Kidney (tissue), 14 donors: Measurements from ENCODE around the gene GLS. TPM values are rescaled to one million over a fixed set of nuclear protein-coding genes. Genes with fewer than 3 reads are reported as not detected.

ENCODE experiments used
- DNase-seq, 5 donors: peaks; one replicate each; pipeline ENCODE4 v3.0.0-alpha.2; 2013 to 2020
- FAIRE-seq: peaks from 2 replicates; lab custom pipeline; 2012; peaks lifted over from hg19 to GRCh38; lab: Jason Lieb, UNC
- H3K27ac ChIP-seq, 2 donors: one replicate each; pipeline ENCODE4 v1.7.0; 2013; ENCODE audit warnings: low read depth in 2 of 2, low read length in 2 of 2, inconsistent platforms in 1 of 2
- H3K27me3 ChIP-seq: one replicate; pipeline ENCODE4 v1.7.1; 2013; ENCODE audit warnings: low read length, inconsistent platforms; ENCODE audit not compliant: control insufficient read depth, insufficient read depth
- H3K36me3 ChIP-seq, 3 donors: one replicate each; pipeline versions ENCODE4 v1.7.0 to v1.7.1; 2013; ENCODE audit warnings: low read length in 3 of 3, control low read depth in 1 of 3, inconsistent platforms in 1 of 3; ENCODE audit not compliant: insufficient read depth in 3 of 3, control insufficient read depth in 2 of 3
- H3K4me1 ChIP-seq, 3 donors: one replicate each; pipeline versions ENCODE4 v1.7.0 to v1.7.1; 2013; ENCODE audit warnings: low read length in 3 of 3, inconsistent platforms in 1 of 3, low read depth in 1 of 3; ENCODE audit not compliant: control insufficient read depth in 2 of 3, insufficient read depth in 2 of 3
- H3K4me3 ChIP-seq, 3 donors: one replicate each; pipeline versions ENCODE4 v1.7.0 to v1.8.1; 2013; ENCODE audit warnings: low read length in 3 of 3, control low read depth in 1 of 3, inconsistent platforms in 1 of 3
- H3K9ac ChIP-seq, 3 donors: one replicate each; pipeline versions ENCODE4 v1.7.0 to v1.7.1; 2013; ENCODE audit warnings: low read length in 3 of 3, control low read depth in 1 of 3, inconsistent platforms in 1 of 3
- H3K9me3 ChIP-seq, 3 donors: one replicate each; pipeline versions ENCODE4 v1.7.0 to v1.7.1; 2013; ENCODE audit warnings: low read length in 3 of 3, control low read depth in 1 of 3, inconsistent platforms in 1 of 3; ENCODE audit not compliant: control insufficient read depth in 2 of 3, insufficient read depth in 1 of 3
- CTCF ChIP-seq: IDR thresholded peaks from 3 replicates; pipeline ENCODE4 v1.5.1; 2012; ENCODE audit warnings: mild to moderate bottlenecking, moderate library complexity, borderline replicate concordance; ENCODE audit not compliant: insufficient read depth; ENCODE audit errors: extremely low read depth
- intact Hi-C: fragments of 100-400 bp; cut with DNase I; formaldehyde crosslinking; loops from one replicate; pipeline ENCODE4 v1.11.1; 2022
- polyA plus RNA-seq: library from polyadenylated mRNA; stranded (reverse); fragments of 350-450 nt; fragmentation: Illumina TruSeq; extraction: RNeasy Lipid Tissue Mini Kit (QIAGEN cat#74804); gene quantifications from one replicate; pipeline ENCODE4 v1.2.3, GENCODE V29; 2014; ENCODE audit warnings: low read depth, low replicate concordance; ENCODE audit not compliant: insufficient read depth
- total RNA-seq: library from RNA; stranded (reverse); fragmentation: NEBNext Ultra II Directional; extraction: Animal tissue kit (Norgen Biotek cat#: 25700); gene quantifications from one replicate; pipeline ENCODE4 v1.2.1, GENCODE V29; 2021
- donor health status: control.
- donor health status: control.
- donor health status: control.
- donor health status: control.
- donor health status: control.
- donor health status: DM: yes; HTN: yes; CAD: no.
- donor health status: Normal renal cell carcinoma (clear cell type).

Gene GLS
- total and polyA plus RNA-seq, 2 donors from 2014 or later = 196 to 230 TPM

- no peaks in the 10 kb centered on the region for H3K9me3 ChIP-seq
- DNase-seq (no peak), FAIRE-seq (no peak)
- H3K27me3 ChIP-seq = no peaks in the 10 kb centered on the region
- no peak for TF ChIP-seq CTCF
- H3K36me3 ChIP-seq = peaks cover 0 to 9% (median 3%) of the 10 kb centered on the region in 3 donors
- intact Hi-C loops = no loop called here
- no peak overlapping the region for H3K9ac ChIP-seq
- H3K27ac ChIP-seq = no peak overlapping the region
- peaks cover 0 to 5% (median 0%) of the 10 kb centered on the region in 3 donors for H3K4me1 ChIP-seq
- H3K4me3 ChIP-seq = no peak overlapping the region
Measured at GRCh38 chr2:190891889-190892288, 11.3 kb downstream of the GLS start.

- peaks cover 0 to 9% (median 3%) of the 10 kb centered on the region in 3 donors for H3K36me3 ChIP-seq
- H3K9me3 ChIP-seq = no peaks in the 10 kb centered on the region
- H3K27me3 ChIP-seq = no peaks in the 10 kb centered on the region
- FAIRE-seq (no peak), DNase-seq (no peak)
- H3K4me1 ChIP-seq = peaks cover 0 to 5% (median 0%) of the 10 kb centered on the region in 3 donors
- intact Hi-C loops = no loop called here
- no peak for TF ChIP-seq CTCF
- no peak overlapping the region for H3K9ac ChIP-seq
- no peak overlapping the region for H3K4me3 ChIP-seq
- H3K27ac ChIP-seq = no peak overlapping the region
Measured at GRCh38 chr2:190893157-190893556, 12.5 kb downstream of the GLS start.

- Histone ChIP-seq H3K36me3 (peaks cover 0 to 12% (median 4%) of the 10 kb centered on the region in 3 donors), H3K27me3 (no peaks in the 10 kb centered on the region), H3K4me3 (no peak overlapping the region), H3K9me3 (no peaks in the 10 kb centered on the region), H3K9ac (no peak overlapping the region), H3K27ac (peak overlapping the region in 1 of 2 donors; percentile 5), H3K4me1 (peaks cover 0 to 2% (median 0%) of the 10 kb centered on the region in 3 donors)
- intact Hi-C loops = no loop called here
- no peak for DNase-seq
- TF ChIP-seq CTCF = no peak
- FAIRE-seq = no peak
Measured at GRCh38 chr2:190896477-190896876, 15.9 kb downstream of the GLS start.
